HT1080 (cell line): Measurements from ENCODE around the gene HOXC11. TPM values are rescaled to one million over a fixed set of nuclear protein-coding genes. Genes with fewer than 3 reads are reported as not detected.

Source experiments
- DNase-seq: peaks from one replicate; pipeline ENCODE4 v3.0.0-alpha.2; 2015; ENCODE audit warnings: low read depth
- total RNA-seq: library from RNA; depleted of rRNA; stranded (reverse); fragments of >200 nt; shearing (Covaris generic); gene quantifications from 2 replicates; pipeline ENCODE4 v1.2.3, GENCODE V29; 2014

The HOXC11 gene
- total RNA-seq, 1 experiment from 2014 or later, result not detected

GRCh38 chr12:53956251-53956887 lies 16.6 kb upstream of the HOXC11 start:
- no peak for DNase-seq

GRCh38 chr12:53956914-53957536 lies 15.9 kb upstream of the HOXC11 start:
- no peak for DNase-seq

- DNase-seq, result no peak
Measured at GRCh38 chr12:53958128-53958527, 14.8 kb upstream of the HOXC11 start.

GRCh38 chr12:53959314-53959713 lies 13.6 kb upstream of the HOXC11 start:
- DNase-seq, result no peak

- no peak for DNase-seq
Measured at GRCh38 chr12:53960187-53961024, 12.5 kb upstream of the HOXC11 start.

GRCh38 chr12:53961025-53961761 lies 11.7 kb upstream of the HOXC11 start:
- DNase-seq, result no peak

GRCh38 chr12:53963005-53963404 lies 9.9 kb upstream of the HOXC11 start:
- no peak for DNase-seq

- no peak for DNase-seq
Measured at GRCh38 chr12:53963434-53964314, 9.3 kb upstream of the HOXC11 start.

GRCh38 chr12:53964315-53964713 lies 8.6 kb upstream of the HOXC11 start:
- no peak for DNase-seq

GRCh38 chr12:53965281-53966084 lies 7.4 kb upstream of the HOXC11 start:
- DNase-seq, result no peak

- DNase-seq, result no peak
Measured at GRCh38 chr12:53966085-53966384, 6.9 kb upstream of the HOXC11 start.

- no peak for DNase-seq
Measured at GRCh38 chr12:53966385-53967133, 6.4 kb upstream of the HOXC11 start.

- DNase-seq, result no peak
Measured at GRCh38 chr12:53967421-53967925, 5.5 kb upstream of the HOXC11 start.

GRCh38 chr12:53968214-53969127 lies 4.5 kb upstream of the HOXC11 start:
- no peak for DNase-seq

GRCh38 chr12:53969588-53970259 lies 3.2 kb upstream of the HOXC11 start:
- no peak for DNase-seq

- DNase-seq, result no peak
Measured at GRCh38 chr12:53970451-53970850, 2.5 kb upstream of the HOXC11 start.

- no peak for DNase-seq
Measured at GRCh38 chr12:53971129-53971528, 1.8 kb upstream of the HOXC11 start.
